Psoas muscle (tissue), 8 donors: Measurements from ENCODE around the gene MYRIP. TPM values are rescaled to one million over a fixed set of nuclear protein-coding genes. Genes with fewer than 3 reads are reported as not detected.

Experiments
- ATAC-seq, 4 donors: fragments of 200-7000 bp; cut with Tn5 transposase; one replicate each; pipeline ENCODE4 v1.9.1; 2020; ENCODE audit warnings: moderate library complexity in 3 of 4, mild to moderate bottlenecking in 2 of 4
- DNase-seq, 2 donors: peaks; one replicate each; pipeline ENCODE4 v3.0.0-alpha.2; 2020
- H3K27ac ChIP-seq: fragments of 200-600 bp; one replicate; pipeline ENCODE4 v1.8.0; 2022
- H3K27me3 ChIP-seq, 3 donors: fragments of 200-600 bp in 1 of 3; one replicate each; pipeline versions ENCODE4 v1.6.1 to v1.8.0; 2013 to 2022; ENCODE audit warnings: low read length in 2 of 3, mild to moderate bottlenecking in 2 of 3, moderate library complexity in 1 of 3; ENCODE audit not compliant: insufficient read depth in 3 of 3
- H3K36me3 ChIP-seq, 2 donors: fragments of 200-600 bp in 1 of 2; one replicate each; pipeline versions ENCODE4 v1.6.1 to v1.8.0; 2013 to 2022; ENCODE audit warnings: low read depth in 1 of 2, mild to moderate bottlenecking in 1 of 2, moderate library complexity in 1 of 2; ENCODE audit not compliant: insufficient read depth in 1 of 2
- H3K4me1 ChIP-seq: fragments of 200-600 bp; one replicate; pipeline ENCODE4 v1.8.0; 2022
- H3K4me3 ChIP-seq: fragments of 200-600 bp; one replicate; pipeline ENCODE4 v1.8.0; 2022; ENCODE audit warnings: mild to moderate bottlenecking
- H3K9me3 ChIP-seq: fragments of 200-600 bp; one replicate; pipeline ENCODE4 v1.8.0; 2022
- WGBS, 3 donors: extraction: QIAGEN DNeasy Blood & Tissue Kit; methylation state at CpG; one replicate each; pipeline versions ENCODE4 v1.1.6 to v1.1.7; 2013; 5-methylcytosine and 5-hydroxymethylcytosine counted together
- intact Hi-C, 2 donors: fragments of 100-400 bp; cut with DNase I; formaldehyde crosslinking; loops; one replicate each; pipeline versions ENCODE4 v1.11.0 to v1.14.2; 2022
- polyA plus RNA-seq, 3 donors: library from polyadenylated mRNA; stranded (reverse); fragments of 200-250 nt; gene quantifications; one replicate each; pipeline ENCODE4 v1.2.3, GENCODE V29; 2013
- total RNA-seq, 4 donors: library from RNA; stranded (reverse); fragmentation: NEBNext Ultra II Directional in 2 of 4; extraction: Animal tissue kit (Norgen Biotek cat#: 25700) in 2 of 4; gene quantifications; one replicate each; pipeline versions ENCODE4 v1.2.1 to v1.2.4, GENCODE V29; 2021 to 2023
- TF ChIP-seq, protein P1 (sequence below): fragments of 200-600 bp; IDR thresholded peaks from one replicate; pipeline ENCODE4 v1.8.0; 2022; ENCODE audit warnings: antibody characterized with exemption
- donor health status: healthy with polysubstance abuse.
- donor health status: DM: no; HTN: no; CAD: no; lungs with moderate emphysema.
- donor health status: Bipolar disorder and iron deficiency.
- donor health status: healthy.
- donor health status: DM: yes; HTN: yes; CAD: no.
- donor health status: DM: no; HTN: no; CAD: no.
- donor health status: DM: no; HTN: no; CAD: no.
- donor health status: DM: yes; HTN: yes; CAD: no.

Gene MYRIP
- total and polyA plus RNA-seq, 7 donors = 0.35 to 2.8 (median 1.1) TPM

DNA sequence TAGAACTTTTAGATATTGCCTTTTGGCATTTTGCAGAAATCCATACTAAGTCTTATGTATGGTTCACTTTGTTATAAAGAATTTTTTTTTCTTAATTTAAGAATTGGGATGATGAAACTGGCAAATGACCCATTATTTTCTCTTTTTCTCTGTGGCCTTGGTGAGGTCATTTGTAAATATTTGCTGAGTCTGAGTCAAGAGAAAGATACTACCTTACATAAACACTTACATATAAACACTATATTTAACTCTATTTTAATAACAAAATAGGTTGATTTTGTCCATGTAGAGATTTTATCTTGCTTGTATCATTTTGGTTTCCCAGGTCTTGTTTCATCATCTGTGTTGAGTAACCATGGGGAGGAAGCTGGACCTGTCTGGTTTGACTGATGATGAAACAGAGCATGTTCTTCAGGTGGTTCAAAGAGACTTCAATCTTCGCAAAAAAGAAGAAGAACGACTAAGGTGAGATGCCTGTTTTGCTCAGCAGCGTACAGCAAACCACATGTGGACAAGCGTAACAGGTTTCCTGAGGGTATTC is 91.1 kb downstream of the MYRIP start:
- ATAC-seq (no peak), DNase-seq (no peak)
- H3K4me3 ChIP-seq = no peak overlapping the region
- H3K9me3 ChIP-seq = no peaks in the 10 kb centered on the region
- TF ChIP-seq, protein P1, sequence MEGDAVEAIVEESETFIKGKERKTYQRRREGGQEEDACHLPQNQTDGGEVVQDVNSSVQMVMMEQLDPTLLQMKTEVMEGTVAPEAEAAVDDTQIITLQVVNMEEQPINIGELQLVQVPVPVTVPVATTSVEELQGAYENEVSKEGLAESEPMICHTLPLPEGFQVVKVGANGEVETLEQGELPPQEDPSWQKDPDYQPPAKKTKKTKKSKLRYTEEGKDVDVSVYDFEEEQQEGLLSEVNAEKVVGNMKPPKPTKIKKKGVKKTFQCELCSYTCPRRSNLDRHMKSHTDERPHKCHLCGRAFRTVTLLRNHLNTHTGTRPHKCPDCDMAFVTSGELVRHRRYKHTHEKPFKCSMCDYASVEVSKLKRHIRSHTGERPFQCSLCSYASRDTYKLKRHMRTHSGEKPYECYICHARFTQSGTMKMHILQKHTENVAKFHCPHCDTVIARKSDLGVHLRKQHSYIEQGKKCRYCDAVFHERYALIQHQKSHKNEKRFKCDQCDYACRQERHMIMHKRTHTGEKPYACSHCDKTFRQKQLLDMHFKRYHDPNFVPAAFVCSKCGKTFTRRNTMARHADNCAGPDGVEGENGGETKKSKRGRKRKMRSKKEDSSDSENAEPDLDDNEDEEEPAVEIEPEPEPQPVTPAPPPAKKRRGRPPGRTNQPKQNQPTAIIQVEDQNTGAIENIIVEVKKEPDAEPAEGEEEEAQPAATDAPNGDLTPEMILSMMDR = no peak
- intact Hi-C loops = no loop called here
- no peaks in the 10 kb centered on the region for H3K4me1 ChIP-seq
- 87 to 96% (median 96%) methylated on average over 4 of the region's 4 CpGs for WGBS, 3 donors
- H3K27ac ChIP-seq = no peak overlapping the region
- H3K27me3 ChIP-seq = no peaks in the 10 kb centered on the region
- H3K36me3 ChIP-seq = no peaks in the 10 kb centered on the region

DNA sequence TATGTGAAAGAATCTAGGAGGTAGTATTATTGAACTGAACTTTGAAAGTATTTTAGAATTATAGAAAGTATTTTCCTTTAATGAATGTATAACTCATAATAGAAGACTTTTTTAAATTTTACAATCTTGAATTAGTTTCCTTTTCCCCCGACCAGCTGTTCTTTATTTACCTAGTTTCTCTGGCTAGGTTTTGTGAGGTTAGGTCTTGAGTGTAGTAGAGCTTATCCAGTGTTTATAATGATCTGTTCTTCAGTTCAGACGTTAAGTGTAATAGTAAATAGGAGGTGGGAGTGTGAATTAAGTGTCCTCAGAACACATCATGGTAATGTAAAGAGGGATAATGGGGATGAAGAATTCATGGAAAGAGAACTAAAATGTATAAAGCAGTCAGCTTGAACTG is 93.8 kb downstream of the MYRIP start:
- H3K4me3 ChIP-seq = no peak overlapping the region
- H3K36me3 ChIP-seq = no peaks in the 10 kb centered on the region
- intact Hi-C loops = no loop called here
- no peaks in the 10 kb centered on the region for H3K9me3 ChIP-seq
- ATAC-seq (no peak), DNase-seq (no peak)
- no peaks in the 10 kb centered on the region for H3K27me3 ChIP-seq
- H3K27ac ChIP-seq = no peak overlapping the region
- H3K4me1 ChIP-seq = no peaks in the 10 kb centered on the region
- 48 to 55% (median 50%) methylated on average over 2 of the region's 2 CpGs for WGBS, 3 donors
- TF ChIP-seq, protein P1 = no peak

DNA sequence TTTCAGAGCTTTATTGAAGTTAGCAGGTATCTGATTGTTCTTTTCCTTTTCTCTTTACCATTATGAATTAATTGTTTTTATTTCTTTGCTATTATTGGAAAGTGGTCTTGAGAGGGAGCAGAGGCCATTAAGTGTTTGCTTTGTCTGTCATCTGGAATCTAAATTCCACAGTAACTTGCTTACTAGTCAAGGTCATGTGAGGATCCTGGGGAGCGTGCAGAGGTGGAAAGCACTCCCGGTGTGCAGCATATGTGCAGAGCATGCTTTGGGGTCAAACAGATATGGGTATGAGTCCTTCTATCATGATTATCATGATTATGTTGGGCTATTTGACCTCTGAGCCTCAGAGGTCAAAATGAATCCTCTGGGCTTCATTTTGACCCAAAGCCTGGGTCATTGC is 96.4 kb downstream of the MYRIP start:
- intact Hi-C loops = no loop called here
- Histone ChIP-seq H3K27me3 (no peaks in the 10 kb centered on the region), H3K4me3 (no peak overlapping the region), H3K27ac (no peak overlapping the region), H3K9me3 (no peaks in the 10 kb centered on the region), H3K4me1 (no peaks in the 10 kb centered on the region), H3K36me3 (no peaks in the 10 kb centered on the region)
- 73 to 79% (median 78%) methylated on average over 2 of the region's 2 CpGs for whole genome bisulfite sequencing, 3 donors
- ATAC-seq = no peak
- DNase-seq = no peak
- TF ChIP-seq, protein P1 = no peak

DNA sequence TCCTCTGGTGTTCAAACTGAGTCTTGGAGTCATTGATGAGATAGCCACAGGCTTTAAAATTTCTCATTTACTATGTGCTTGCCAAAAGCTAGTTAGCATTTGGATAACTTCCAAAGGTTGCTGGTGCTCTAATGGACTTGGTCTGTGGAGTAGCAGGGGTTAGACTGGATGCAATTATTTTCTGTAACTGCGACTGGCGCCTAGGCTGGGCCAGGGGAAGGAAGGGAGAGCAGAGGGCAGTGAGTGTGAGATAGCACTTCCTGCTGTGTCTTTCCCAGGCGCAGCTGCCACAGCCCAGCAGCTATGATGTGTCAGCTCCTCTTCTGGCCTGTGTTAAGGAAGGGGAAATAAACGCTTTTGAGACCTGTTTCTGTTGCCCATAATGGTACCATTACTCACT is 98.6 kb downstream of the MYRIP start:
- H3K27me3 ChIP-seq = no peaks in the 10 kb centered on the region
- DNase-seq (no peak), ATAC-seq (no peak)
- no peaks in the 10 kb centered on the region for H3K9me3 ChIP-seq
- no peaks in the 10 kb centered on the region for H3K4me1 ChIP-seq
- TF ChIP-seq, protein P1 = no peak
- intact Hi-C loops = no loop called here
- 26 to 45% (median 37%) methylated on average over 4 of the region's 4 CpGs for WGBS, 3 donors
- no peak overlapping the region for H3K27ac ChIP-seq
- H3K4me3 ChIP-seq = no peak overlapping the region
- no peaks in the 10 kb centered on the region for H3K36me3 ChIP-seq

DNA sequence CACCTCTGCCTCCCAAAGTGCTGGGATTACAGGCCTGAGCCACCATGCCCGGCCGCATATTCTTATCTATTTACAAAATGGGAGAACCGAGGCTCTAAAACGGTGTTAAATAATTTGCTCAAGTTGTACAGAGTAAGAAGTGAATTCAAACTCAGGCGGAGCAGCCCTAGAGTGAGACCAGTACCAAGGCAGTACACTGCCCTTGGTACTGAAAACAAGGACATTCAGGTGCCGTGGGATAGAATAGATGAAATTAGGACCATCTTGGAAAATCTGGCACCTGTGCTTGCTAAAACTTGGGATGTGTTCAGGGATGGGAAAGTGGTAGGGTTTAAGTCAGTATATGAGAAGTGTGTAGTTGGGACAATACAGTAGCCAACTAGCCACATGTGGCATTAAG is 100.7 kb downstream of the MYRIP start:
- intact Hi-C loops = no loop called here

More for the DNA sequence above, 100.7 kb downstream of the MYRIP start:
- H3K4me1 ChIP-seq = no peaks in the 10 kb centered on the region
- H3K4me3 ChIP-seq = no peak overlapping the region
- no peaks in the 10 kb centered on the region for H3K36me3 ChIP-seq
- DNase-seq (no peak), ATAC-seq (no peak)
- H3K27ac ChIP-seq = no peak overlapping the region
- WGBS, 3 donors = 83 to 92% (median 85%) methylated on average over 6 of the region's 6 CpGs
- no peaks in the 10 kb centered on the region for H3K27me3 ChIP-seq
- H3K9me3 ChIP-seq = no peaks in the 10 kb centered on the region
- TF ChIP-seq, protein P1 = no peak
